NOMO-1 treated with dmso at 0.1 percent for 144 hours (cell line): ENCODE data around the gene DERL2.
A peak's percentile ranks its signal among the peaks of the same experiment; 100 is the strongest.

ENCODE experiments used
- DNase-seq: peaks from one replicate; lab custom pipeline; 2025; ENCODE audit not compliant: unreplicated experiment; lab: John Stamatoyannopoulos, UW

DERL2 gene

GRCh38 chr17:5485270-5486205 lies at the start of gene DERL2:
Gene DERL2, minus strand, starts transcription at chr17:5486178. Its CDS starts 17 bp downstream, at chr17:5486161.
- DNase-seq = no peak

- no peak for DNase-seq
These were observed 49.5 kb upstream of the DERL2 start for GRCh38 chr17:5535436-5535835.

- DNase-seq = no peak
These were observed 47.7 kb upstream of the DERL2 start for GRCh38 chr17:5533486-5534315.

- no peak for DNase-seq
These were observed 46.6 kb upstream of the DERL2 start for GRCh38 chr17:5532581-5532980.

GRCh38 chr17:5531085-5531418 lies 45.1 kb upstream of the DERL2 start:
- no peak for DNase-seq

GRCh38 chr17:5530265-5531084 lies 44.5 kb upstream of the DERL2 start:
- no peak for DNase-seq

- DNase-seq = no peak
These were observed 41.7 kb upstream of the DERL2 start for GRCh38 chr17:5527601-5528250.

- DNase-seq = peak; percentile 45
These were observed 41.0 kb upstream of the DERL2 start for GRCh38 chr17:5526821-5527598.

GRCh38 chr17:5523249-5523648 lies 37.3 kb upstream of the DERL2 start:
- DNase-seq = no peak

GRCh38 chr17:5522476-5522875 lies 36.5 kb upstream of the DERL2 start:
- DNase-seq = no peak

- DNase-seq = no peak
These were observed 30.2 kb upstream of the DERL2 start for GRCh38 chr17:5516060-5516792.

GRCh38 chr17:5514976-5515375 lies 29.0 kb upstream of the DERL2 start:
- no peak for DNase-seq

GRCh38 chr17:5513628-5514027 lies 27.6 kb upstream of the DERL2 start:
- DNase-seq = no peak

- no peak for DNase-seq
These were observed 25.6 kb upstream of the DERL2 start for GRCh38 chr17:5511401-5512225.

GRCh38 chr17:5510771-5511170 lies 24.8 kb upstream of the DERL2 start:
- no peak for DNase-seq

- DNase-seq = no peak
These were observed 23.5 kb upstream of the DERL2 start for GRCh38 chr17:5509482-5509881.

GRCh38 chr17:5508810-5509209 lies 22.8 kb upstream of the DERL2 start:
- no peak for DNase-seq

GRCh38 chr17:5506307-5506706 lies 20.3 kb upstream of the DERL2 start:
- no peak for DNase-seq
